Aorta (tissue), 5 donors: Measurements from ENCODE around the gene DYNLT4. TPM values are rescaled to one million over a fixed set of nuclear protein-coding genes. Genes with fewer than 3 reads are reported as not detected.

Experiments
- ATAC-seq: fragments of 200-7000 bp; cut with Tn5 transposase; one replicate; pipeline ENCODE4 v1.9.1; 2022; ENCODE audit warnings: moderate library complexity; ENCODE audit not compliant: low FRiP score
- DNase-seq, 2 donors: peaks; one replicate each; pipeline ENCODE4 v3.0.0-alpha.2; 2020
- H3K27ac ChIP-seq, 2 donors: one replicate each; pipeline ENCODE4 v1.5.1; 2013; ENCODE audit warnings: low read length in 2 of 2, mild to moderate bottlenecking in 2 of 2, moderate library complexity in 2 of 2, control low read depth in 1 of 2, inconsistent platforms in 1 of 2, low read depth in 1 of 2
- H3K27me3 ChIP-seq, 2 donors: one replicate each; pipeline ENCODE4 v1.6.1; 2013; ENCODE audit warnings: control low read depth in 1 of 2, low read length in 1 of 2, mild to moderate bottlenecking in 1 of 2, moderate library complexity in 1 of 2; ENCODE audit not compliant: insufficient read depth in 2 of 2, control insufficient read depth in 1 of 2
- H3K36me3 ChIP-seq, 2 donors: one replicate each; pipeline ENCODE4 v1.6.1; 2013; ENCODE audit warnings: control low read depth in 1 of 2, low read length in 1 of 2, mild to moderate bottlenecking in 1 of 2; ENCODE audit not compliant: insufficient read depth in 2 of 2, control insufficient read depth in 1 of 2
- H3K4me1 ChIP-seq, 2 donors: one replicate each; pipeline ENCODE4 v1.6.1; 2013; ENCODE audit warnings: low read length in 2 of 2, control low read depth in 1 of 2, mild to moderate bottlenecking in 1 of 2, moderate library complexity in 1 of 2; ENCODE audit not compliant: insufficient read depth in 2 of 2, control insufficient read depth in 1 of 2
- H3K4me3 ChIP-seq, 2 donors: one replicate each; pipeline ENCODE4 v1.5.1; 2013; ENCODE audit warnings: low read length in 2 of 2, control low read depth in 1 of 2, mild to moderate bottlenecking in 1 of 2
- H3K9me3 ChIP-seq: one replicate; pipeline ENCODE4 v1.6.1; 2013; ENCODE audit warnings: mild to moderate bottlenecking, low read length; ENCODE audit not compliant: control insufficient read depth
- WGBS, 2 donors: extraction: QIAGEN DNeasy Blood & Tissue Kit; methylation state at CpG; one replicate each; pipeline ENCODE4 v1.1.7; 2013; 5-methylcytosine and 5-hydroxymethylcytosine counted together
- intact Hi-C, 2 donors: fragments of 100-400 bp; cut with DNase I; formaldehyde crosslinking; loops; one replicate each; pipeline versions ENCODE4 v1.14.2 to v1.15.0; 2022
- long read RNA-seq, 2 donors: library from polyadenylated mRNA; unstranded; transcript quantifications; one replicate each; pipeline ENCODE4 v2.0.0, GENCODE V29; 2020 to 2021
- polyA plus RNA-seq, 2 donors: library from polyadenylated mRNA; stranded (reverse); fragments of 200-250 nt; gene quantifications; one replicate each; pipeline ENCODE4 v1.2.3, GENCODE V29; 2013
- total RNA-seq, 2 donors: library from RNA; stranded (reverse); fragmentation: NEBNext Ultra II Directional; extraction: Animal tissue kit (Norgen Biotek cat#: 25700); gene quantifications; one replicate each; pipeline ENCODE4 v1.2.1, GENCODE V29; 2021
- donor health status: healthy with polysubstance abuse.
- donor health status: Bipolar disorder and iron deficiency.
- donor health status: DM: no; HTN: no; CAD: no.
- donor health status: DM: no; HTN: no; CAD: no.
- donor health status: DM: yes; HTN: yes; CAD: no.

The DYNLT4 gene
- total RNA-seq, result under 1 TPM; 0.81 to 0.87 TPM
- 1 to 10 TPM in 1 of 2 donors, not detected in 1; 3.0 TPM for polyA plus RNA-seq
- long read RNA-seq, donor 1, transcript TCTEX1D4-201 (1 exons, 763 nt), result major isoform, 9 of 18 reads
- long read RNA-seq, donor 1, partial matches to known transcripts, result 0 of 18 reads
- long read RNA-seq, donor 1, other reads (novel, unspliced or antisense), result 9 of 18 reads
- long read RNA-seq, donor 2, partial matches to known transcripts, result 0 of 3 reads
- long read RNA-seq, donor 2, other reads (novel, unspliced or antisense), result 0 of 3 reads

GRCh38 chr1:44806704-44807363, at the start of gene DYNLT4:
DYNLT4 (minus strand) TSS chr1:44807351; CDS start chr1:44806668, 683 bp downstream.
- H3K27ac ChIP-seq, result peak within 1 kb of the TSS; percentile 96 to 98
- peaks cover 0 to 4% of the 10 kb centered on the region in 2 donors for H3K4me1 ChIP-seq
- H3K9me3 ChIP-seq, result no peaks in the 10 kb centered on the region
- DNase-seq, result no peak
- WGBS, 2 donors, result 7 to 11% methylated on average over 7 of the region's 7 CpGs
- intact Hi-C loops, result loop anchor here in 1 of 2 donors (10.0 kb wide), 1 partner anchor 72 kb away; the partner anchor contains the start of genes KIF2C and RNU5D-1
- no peak for ATAC-seq
- H3K36me3 ChIP-seq, result peaks cover 0 to 9% of the 10 kb centered on the region in 2 donors
- no peaks in the 10 kb centered on the region for H3K27me3 ChIP-seq
- no peak within 1 kb of the TSS for H3K4me3 ChIP-seq

GRCh38 chr1:44855742-44856141, 48.6 kb upstream of the DYNLT4 start:
- no peaks in the 10 kb centered on the region for H3K36me3 ChIP-seq
- 84 to 97% methylated on average over 7 of the region's 7 CpGs for WGBS, 2 donors
- H3K9me3 ChIP-seq, result no peaks in the 10 kb centered on the region
- no peaks in the 10 kb centered on the region for H3K27me3 ChIP-seq
- ATAC-seq, result no peak
- no peak overlapping the region for H3K4me3 ChIP-seq
- no peak for DNase-seq
- H3K4me1 ChIP-seq, result no peaks in the 10 kb centered on the region
- no peak overlapping the region for H3K27ac ChIP-seq
- intact Hi-C loops, result no loop called here

- Histone ChIP-seq H3K4me1 (no peaks in the 10 kb centered on the region), H3K9me3 (no peaks in the 10 kb centered on the region), H3K27me3 (no peaks in the 10 kb centered on the region), H3K27ac (no peak overlapping the region), H3K4me3 (no peak overlapping the region), H3K36me3 (no peaks in the 10 kb centered on the region)
- intact Hi-C loops, result no loop called here
- WGBS, 2 donors, result 73 to 83% methylated on average over 1 of the region's 1 CpG
- ATAC-seq (no peak), DNase-seq (peak in 1 of 2 donors; percentile 58)
Measured at GRCh38 chr1:44854970-44855369, 47.8 kb upstream of the DYNLT4 start.

GRCh38 chr1:44853201-44853600, 46.0 kb upstream of the DYNLT4 start:
- no peak overlapping the region for H3K27ac ChIP-seq
- ATAC-seq (no peak), DNase-seq (no peak)
- 97% methylated on average over 6 of the region's 6 CpGs for WGBS, 2 donors
- H3K4me1 ChIP-seq, result no peaks in the 10 kb centered on the region
- no peaks in the 10 kb centered on the region for H3K9me3 ChIP-seq
- no peaks in the 10 kb centered on the region for H3K36me3 ChIP-seq
- no peaks in the 10 kb centered on the region for H3K27me3 ChIP-seq
- intact Hi-C loops, result no loop called here
- H3K4me3 ChIP-seq, result no peak overlapping the region

GRCh38 chr1:44851308-44851707, 44.2 kb upstream of the DYNLT4 start:
- Histone ChIP-seq H3K4me1 (no peaks in the 10 kb centered on the region), H3K27ac (no peak overlapping the region), H3K4me3 (no peak overlapping the region), H3K9me3 (no peaks in the 10 kb centered on the region), H3K27me3 (no peaks in the 10 kb centered on the region), H3K36me3 (no peaks in the 10 kb centered on the region)
- DNase-seq (no peak), ATAC-seq (no peak)
- 96 to 99% methylated on average over 1 of the region's 1 CpG for WGBS, 2 donors
- intact Hi-C loops, result no loop called here

GRCh38 chr1:44849575-44850132, 42.5 kb upstream of the DYNLT4 start:
- intact Hi-C loops, result no loop called here
- Histone ChIP-seq H3K4me1 (no peaks in the 10 kb centered on the region), H3K27me3 (no peaks in the 10 kb centered on the region), H3K9me3 (no peaks in the 10 kb centered on the region), H3K36me3 (no peaks in the 10 kb centered on the region), H3K27ac (no peak overlapping the region), H3K4me3 (no peak overlapping the region)
- ATAC-seq (no peak), DNase-seq (no peak)
- 85 to 89% methylated on average over 2 of the region's 2 CpGs for WGBS, 2 donors

GRCh38 chr1:44848456-44849181, 41.5 kb upstream of the DYNLT4 start:
- Histone ChIP-seq H3K4me1 (no peaks in the 10 kb centered on the region), H3K36me3 (no peaks in the 10 kb centered on the region), H3K27ac (no peak overlapping the region), H3K4me3 (no peak overlapping the region), H3K27me3 (no peaks in the 10 kb centered on the region), H3K9me3 (no peaks in the 10 kb centered on the region)
- intact Hi-C loops, result no loop called here
- WGBS, 2 donors, result 80 to 86% methylated on average over 7 of the region's 7 CpGs
- DNase-seq (no peak), ATAC-seq (no peak)

GRCh38 chr1:44847845-44848244, 40.7 kb upstream of the DYNLT4 start:
- 73% methylated on average over 1 of the region's 1 CpG for WGBS, 2 donors
- DNase-seq (no peak), ATAC-seq (no peak)
- H3K27me3 ChIP-seq, result no peaks in the 10 kb centered on the region
- no peaks in the 10 kb centered on the region for H3K4me1 ChIP-seq
- H3K4me3 ChIP-seq, result no peak overlapping the region
- H3K36me3 ChIP-seq, result no peaks in the 10 kb centered on the region
- intact Hi-C loops, result no loop called here
- no peak overlapping the region for H3K27ac ChIP-seq
- H3K9me3 ChIP-seq, result no peaks in the 10 kb centered on the region
